Osteoblast (primary cell): Measurements from ENCODE around the gene NTN4. TPM values are rescaled to one million over a fixed set of nuclear protein-coding genes. Genes with fewer than 3 reads are reported as not detected.

Source experiments
- DNase-seq: peaks from one replicate; pipeline ENCODE4 v3.0.0; 2011; ENCODE audit warnings: low spot score, mixed read lengths; ENCODE audit not compliant: insufficient read length; ENCODE audit errors: missing footprints
- H2AFZ ChIP-seq: 2 replicates; pipeline ENCODE4 v1.6.0; 2011; ENCODE audit warnings: mild to moderate bottlenecking, low read length
- H3K27ac ChIP-seq: 2 replicates; pipeline ENCODE4 v1.5.1; 2011; ENCODE audit warnings: mild to moderate bottlenecking, low read depth, low read length, moderate library complexity
- H3K27me3 ChIP-seq: 2 replicates; pipeline ENCODE4 v1.6.0; 2012; ENCODE audit warnings: mild to moderate bottlenecking, control low read depth, inconsistent platforms, low read length, moderate library complexity; ENCODE audit not compliant: insufficient read depth
- H3K36me3 ChIP-seq: 2 replicates; pipeline ENCODE4 v1.5.1; 2011; ENCODE audit warnings: mild to moderate bottlenecking, low read length, control low read depth, moderate library complexity; ENCODE audit not compliant: insufficient read depth
- H3K4me1 ChIP-seq: 2 replicates; pipeline ENCODE4 v1.5.1; 2011; ENCODE audit warnings: mild to moderate bottlenecking, low read length, control low read depth, moderate library complexity; ENCODE audit not compliant: insufficient read depth
- H3K4me2 ChIP-seq: 2 replicates; pipeline ENCODE4 v1.6.0; 2011; ENCODE audit warnings: mild to moderate bottlenecking, low read length; ENCODE audit not compliant: insufficient read depth
- H3K4me3 ChIP-seq: fragments of 200-600 bp; sonication (generic); 3 replicates; pipeline ENCODE4 v1.5.1; 2012; ENCODE audit warnings: mild to moderate bottlenecking, low read length, inconsistent platforms; ENCODE audit not compliant: insufficient read depth
- H3K79me2 ChIP-seq: 2 replicates; pipeline ENCODE4 v1.6.0; 2012; ENCODE audit warnings: mild to moderate bottlenecking, low read length, control low read depth, inconsistent platforms; ENCODE audit not compliant: insufficient read depth
- H3K9me3 ChIP-seq: 2 replicates; pipeline ENCODE4 v1.5.1; 2011; ENCODE audit warnings: low read depth, low read length, control low read depth
- H4K20me1 ChIP-seq: 2 replicates; pipeline ENCODE4 v1.6.0; 2012; ENCODE audit warnings: mild to moderate bottlenecking, low read length, control low read depth; ENCODE audit not compliant: insufficient read depth
- total RNA-seq: library from RNA; depleted of rRNA; stranded (reverse); fragments of >200 nt; gene quantifications from 2 replicates; pipeline ENCODE4 v1.2.3, GENCODE V29; 2012
- TF ChIP-seq, protein P1 (sequence below): IDR thresholded peaks from 2 replicates; pipeline ENCODE4 v1.5.1; 2011; ENCODE audit warnings: mild to moderate bottlenecking, low read depth, low read length, moderate library complexity; ENCODE audit errors: extremely low read depth

The NTN4 gene
- total RNA-seq, 1 donor: 47.8 TPM

- TF ChIP-seq, protein P1, sequence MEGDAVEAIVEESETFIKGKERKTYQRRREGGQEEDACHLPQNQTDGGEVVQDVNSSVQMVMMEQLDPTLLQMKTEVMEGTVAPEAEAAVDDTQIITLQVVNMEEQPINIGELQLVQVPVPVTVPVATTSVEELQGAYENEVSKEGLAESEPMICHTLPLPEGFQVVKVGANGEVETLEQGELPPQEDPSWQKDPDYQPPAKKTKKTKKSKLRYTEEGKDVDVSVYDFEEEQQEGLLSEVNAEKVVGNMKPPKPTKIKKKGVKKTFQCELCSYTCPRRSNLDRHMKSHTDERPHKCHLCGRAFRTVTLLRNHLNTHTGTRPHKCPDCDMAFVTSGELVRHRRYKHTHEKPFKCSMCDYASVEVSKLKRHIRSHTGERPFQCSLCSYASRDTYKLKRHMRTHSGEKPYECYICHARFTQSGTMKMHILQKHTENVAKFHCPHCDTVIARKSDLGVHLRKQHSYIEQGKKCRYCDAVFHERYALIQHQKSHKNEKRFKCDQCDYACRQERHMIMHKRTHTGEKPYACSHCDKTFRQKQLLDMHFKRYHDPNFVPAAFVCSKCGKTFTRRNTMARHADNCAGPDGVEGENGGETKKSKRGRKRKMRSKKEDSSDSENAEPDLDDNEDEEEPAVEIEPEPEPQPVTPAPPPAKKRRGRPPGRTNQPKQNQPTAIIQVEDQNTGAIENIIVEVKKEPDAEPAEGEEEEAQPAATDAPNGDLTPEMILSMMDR: no peak
- Histone ChIP-seq H4K20me1 (no peaks in the 10 kb centered on the region), H3K9me3 (no peaks in the 10 kb centered on the region), H3K79me2 (no peaks in the 10 kb centered on the region), H3K4me3 (no peak overlapping the region), H3K27me3 (no peaks in the 10 kb centered on the region), H2AFZ (no peak overlapping the region), H3K27ac (no peak overlapping the region), H3K4me2 (no peak overlapping the region), H3K36me3 (no peaks in the 10 kb centered on the region), H3K4me1 (peaks cover under 1% of the 10 kb centered on the region)
- no peak for DNase-seq
Observed at GRCh38 chr12:95694136-95694535, 96.4 kb downstream of the NTN4 start.

DNA sequence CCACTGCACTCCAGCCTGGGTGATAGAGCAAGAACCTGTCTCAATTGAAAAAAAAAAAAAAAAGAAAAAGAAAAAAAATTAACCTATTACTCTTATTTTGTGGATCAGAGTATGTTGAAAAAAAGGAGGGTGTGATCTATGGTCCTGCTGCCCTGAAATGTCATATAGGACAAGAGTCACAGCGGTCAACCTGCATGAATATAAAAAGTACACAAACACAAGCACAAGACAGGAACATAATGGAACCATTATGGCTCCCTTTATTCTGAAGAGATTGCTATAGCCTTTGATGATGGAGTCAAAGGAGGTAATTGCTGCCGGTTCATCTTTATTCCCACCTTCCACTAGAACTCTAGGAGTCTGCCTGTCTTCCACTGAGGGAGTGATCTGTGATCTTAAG is 96.9 kb downstream of the NTN4 start:
- H3K4me2 ChIP-seq: no peak overlapping the region
- TF ChIP-seq, protein P1: no peak
- no peak overlapping the region for H2AFZ ChIP-seq
- H3K27ac ChIP-seq: no peak overlapping the region
- no peaks in the 10 kb centered on the region for H3K79me2 ChIP-seq
- H4K20me1 ChIP-seq: no peaks in the 10 kb centered on the region
- no peak for DNase-seq
- H3K27me3 ChIP-seq: no peaks in the 10 kb centered on the region
- H3K36me3 ChIP-seq: no peaks in the 10 kb centered on the region
- no peaks in the 10 kb centered on the region for H3K9me3 ChIP-seq
- H3K4me1 ChIP-seq: no peaks in the 10 kb centered on the region
- no peak overlapping the region for H3K4me3 ChIP-seq

GRCh38 chr12:95690861-95691635 is 99.5 kb downstream of the NTN4 start:
- H3K27ac ChIP-seq: no peak overlapping the region
- no peak overlapping the region for H2AFZ ChIP-seq
- H3K4me1 ChIP-seq: no peaks in the 10 kb centered on the region
- H3K36me3 ChIP-seq: no peaks in the 10 kb centered on the region
- TF ChIP-seq, protein P1: no peak
- no peaks in the 10 kb centered on the region for H3K79me2 ChIP-seq
- no peak for DNase-seq
- no peaks in the 10 kb centered on the region for H4K20me1 ChIP-seq
- no peaks in the 10 kb centered on the region for H3K27me3 ChIP-seq
- no peak overlapping the region for H3K4me3 ChIP-seq
- H3K4me2 ChIP-seq: no peak overlapping the region
- H3K9me3 ChIP-seq: no peaks in the 10 kb centered on the region

DNA sequence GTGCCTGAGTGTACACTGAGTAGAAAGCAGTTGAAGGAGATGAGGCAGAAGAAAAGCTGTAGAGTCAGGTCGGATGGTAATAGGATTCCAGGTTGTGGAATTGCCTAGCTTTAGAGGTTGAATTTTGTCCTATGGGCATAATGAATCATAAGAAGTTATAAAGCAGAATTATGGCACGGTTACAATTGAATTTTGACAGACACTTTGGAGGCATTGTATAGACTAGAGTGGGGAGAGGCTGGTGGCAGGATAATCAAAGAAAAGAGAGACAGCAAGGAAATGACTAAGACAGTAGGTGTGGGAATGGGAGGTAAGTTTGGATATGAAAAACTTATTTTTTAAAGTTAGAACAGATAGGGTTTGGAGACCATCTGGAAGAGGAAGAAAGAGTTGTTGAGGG is 102.6 kb downstream of the NTN4 start:
- no peaks in the 10 kb centered on the region for H3K4me1 ChIP-seq
- no peaks in the 10 kb centered on the region for H3K9me3 ChIP-seq
- TF ChIP-seq, protein P1: no peak
- no peaks in the 10 kb centered on the region for H3K27me3 ChIP-seq
- no peak overlapping the region for H3K4me3 ChIP-seq
- no peak overlapping the region for H2AFZ ChIP-seq
- no peak overlapping the region for H3K27ac ChIP-seq
- no peaks in the 10 kb centered on the region for H4K20me1 ChIP-seq
- H3K4me2 ChIP-seq: no peak overlapping the region
- H3K36me3 ChIP-seq: no peaks in the 10 kb centered on the region
- no peaks in the 10 kb centered on the region for H3K79me2 ChIP-seq
- DNase-seq: no peak
